Prostate gland (tissue), 2 donors: Measurements from ENCODE around the gene GALNTL6.

Source experiments
- POLR2AphosphoS5 ChIP-seq: sonication (generic); formaldehyde crosslinking; IDR thresholded peaks from one replicate; pipeline ENCODE4 v1.6.1; 2017; ENCODE audit warnings: antibody characterized with exemption
- TF ChIP-seq, protein P1 (sequence below), 4 experiments: fragments of 200-600 bp in 2 of 4; fragments of 450-650 bp in 2 of 4; sonication (generic) in 2 of 4; IDR thresholded peaks; 1 replicate in 3 of 4; 2 replicates in 1 of 4; pipeline ENCODE4 v1.5.1; 2016 to 2019; ENCODE audit warnings: antibody characterized with exemption in 4 of 4, mild to moderate bottlenecking in 2 of 4, moderate library complexity in 2 of 4

- no peak for TF ChIP-seq POLR2AphosphoS5
- TF ChIP-seq, protein P1, sequence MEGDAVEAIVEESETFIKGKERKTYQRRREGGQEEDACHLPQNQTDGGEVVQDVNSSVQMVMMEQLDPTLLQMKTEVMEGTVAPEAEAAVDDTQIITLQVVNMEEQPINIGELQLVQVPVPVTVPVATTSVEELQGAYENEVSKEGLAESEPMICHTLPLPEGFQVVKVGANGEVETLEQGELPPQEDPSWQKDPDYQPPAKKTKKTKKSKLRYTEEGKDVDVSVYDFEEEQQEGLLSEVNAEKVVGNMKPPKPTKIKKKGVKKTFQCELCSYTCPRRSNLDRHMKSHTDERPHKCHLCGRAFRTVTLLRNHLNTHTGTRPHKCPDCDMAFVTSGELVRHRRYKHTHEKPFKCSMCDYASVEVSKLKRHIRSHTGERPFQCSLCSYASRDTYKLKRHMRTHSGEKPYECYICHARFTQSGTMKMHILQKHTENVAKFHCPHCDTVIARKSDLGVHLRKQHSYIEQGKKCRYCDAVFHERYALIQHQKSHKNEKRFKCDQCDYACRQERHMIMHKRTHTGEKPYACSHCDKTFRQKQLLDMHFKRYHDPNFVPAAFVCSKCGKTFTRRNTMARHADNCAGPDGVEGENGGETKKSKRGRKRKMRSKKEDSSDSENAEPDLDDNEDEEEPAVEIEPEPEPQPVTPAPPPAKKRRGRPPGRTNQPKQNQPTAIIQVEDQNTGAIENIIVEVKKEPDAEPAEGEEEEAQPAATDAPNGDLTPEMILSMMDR (IDR thresholded peaks at IDR 0.05) = no peak
Measured at GRCh38 chr4:173012608-173013007, 1199.4 kb downstream of the GALNTL6 start.
